ENCODE results near the gene MLLT6. TPM values are rescaled to one million over a fixed set of nuclear protein-coding genes. Genes with fewer than 3 reads are reported as not detected.

The MLLT6 gene
- polyA plus RNA-seq, 1 donor from 2014 or later = 7.9 TPM

DNA sequence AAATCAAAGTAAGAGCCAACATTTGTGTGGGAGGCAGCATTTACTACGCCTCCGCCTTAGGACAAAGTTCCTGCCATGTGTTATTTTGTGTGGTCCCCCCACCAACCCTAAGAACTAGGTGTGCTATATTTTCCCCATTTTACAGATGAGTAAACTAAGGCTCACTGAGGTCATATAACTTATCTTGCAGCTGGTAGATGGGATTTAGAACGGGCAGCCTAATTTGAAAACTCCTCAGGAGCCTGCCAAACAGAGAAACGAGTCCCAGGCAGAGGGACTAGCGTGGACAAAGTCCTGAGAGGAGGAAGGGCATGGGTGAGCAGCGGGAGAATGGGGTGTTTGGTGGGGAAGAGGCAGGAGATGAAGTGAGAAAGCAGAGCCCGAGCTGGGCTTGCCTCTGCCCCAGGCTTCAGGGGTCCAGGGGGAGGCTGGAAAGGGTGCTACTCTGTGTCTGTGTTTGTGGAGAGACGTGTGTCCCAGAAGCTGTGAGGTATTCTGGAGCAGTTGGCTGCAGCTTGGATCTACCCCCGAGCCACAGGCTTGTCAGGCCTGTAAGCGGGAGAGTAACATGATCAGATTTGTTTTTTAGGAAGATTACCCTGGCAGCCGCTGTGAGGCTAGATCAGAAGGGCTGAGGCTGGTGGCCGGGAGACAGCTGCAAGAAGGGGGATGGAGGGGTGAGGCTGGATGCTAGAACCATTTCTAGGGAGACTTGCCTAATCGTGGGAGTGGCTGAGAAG lies 5.0 kb downstream of the MLLT6 start:
- peak overlapping the region in 2 of 3 donors; percentile 32 to 70 for H3K27ac Mint-ChIP-seq
- peak overlapping the region in 1 of 4 donors; percentile 39 for H3K4me3 Mint-ChIP-seq
- H3K36me3 Mint-ChIP-seq = peaks cover 2% of the 10 kb centered on the region
- no peaks in the 10 kb centered on the region for H3K9me3 Mint-ChIP-seq
- H3K27me3 Mint-ChIP-seq = no peaks in the 10 kb centered on the region
- peaks cover 8 to 31% (median 21%) of the 10 kb centered on the region in 3 donors for H3K4me1 Mint-ChIP-seq

DNA sequence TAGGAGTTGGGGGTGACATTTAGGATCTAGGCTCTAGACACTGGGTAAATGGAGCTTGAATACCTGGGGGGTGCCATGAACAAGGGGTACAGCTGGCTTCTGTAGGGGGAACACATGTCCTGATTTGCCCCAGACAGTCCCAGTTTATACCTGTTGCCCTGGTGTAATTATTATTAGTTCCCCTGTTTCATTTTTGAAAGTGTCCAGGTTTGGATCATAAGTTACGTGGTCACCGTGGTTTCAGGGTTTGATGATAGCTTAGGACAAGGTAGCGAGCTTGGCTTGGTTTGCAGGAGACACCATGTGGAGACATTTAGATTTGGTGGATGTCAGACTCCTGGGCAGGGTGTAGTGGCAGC lies 5.5 kb downstream of the MLLT6 start:
- H3K4me3 Mint-ChIP-seq = peak overlapping the region in 1 of 4 donors; percentile 12
- H3K9me3 Mint-ChIP-seq = no peaks in the 10 kb centered on the region
- peaks cover 2% of the 10 kb centered on the region for H3K36me3 Mint-ChIP-seq
- no peaks in the 10 kb centered on the region for H3K27me3 Mint-ChIP-seq
- peak overlapping the region in 1 of 3 donors; percentile 70 for H3K27ac Mint-ChIP-seq
- H3K4me1 Mint-ChIP-seq = peaks cover 8 to 31% (median 23%) of the 10 kb centered on the region in 3 donors

DNA sequence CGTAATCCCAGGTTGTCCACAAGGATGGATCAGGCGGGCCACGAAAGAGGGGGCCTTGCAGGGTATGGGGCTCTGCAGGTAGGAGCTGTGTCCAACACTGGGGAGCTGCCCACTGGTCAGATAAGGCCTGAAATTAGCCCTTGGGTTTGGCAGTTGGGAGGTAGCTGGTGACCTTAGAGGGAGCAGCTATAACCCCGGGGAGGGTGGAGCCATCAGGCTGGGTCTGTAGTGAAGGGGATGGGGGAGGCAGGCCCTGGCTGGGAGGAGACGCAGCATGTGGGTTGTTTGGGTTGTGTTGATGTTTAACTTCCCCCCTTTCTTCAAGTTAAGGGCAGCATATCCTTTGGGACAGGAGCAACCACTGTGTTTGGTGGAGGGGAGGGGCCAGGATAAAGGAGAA lies 5.9 kb downstream of the MLLT6 start:
- no peaks in the 10 kb centered on the region for H3K27me3 Mint-ChIP-seq
- H3K4me1 Mint-ChIP-seq = peaks cover 8 to 32% (median 20%) of the 10 kb centered on the region in 3 donors
- no peak overlapping the region for H3K27ac Mint-ChIP-seq
- peak overlapping the region in 1 of 4 donors; percentile 19 for H3K4me3 Mint-ChIP-seq
- H3K36me3 Mint-ChIP-seq = peaks cover 2% of the 10 kb centered on the region
- no peaks in the 10 kb centered on the region for H3K9me3 Mint-ChIP-seq

DNA sequence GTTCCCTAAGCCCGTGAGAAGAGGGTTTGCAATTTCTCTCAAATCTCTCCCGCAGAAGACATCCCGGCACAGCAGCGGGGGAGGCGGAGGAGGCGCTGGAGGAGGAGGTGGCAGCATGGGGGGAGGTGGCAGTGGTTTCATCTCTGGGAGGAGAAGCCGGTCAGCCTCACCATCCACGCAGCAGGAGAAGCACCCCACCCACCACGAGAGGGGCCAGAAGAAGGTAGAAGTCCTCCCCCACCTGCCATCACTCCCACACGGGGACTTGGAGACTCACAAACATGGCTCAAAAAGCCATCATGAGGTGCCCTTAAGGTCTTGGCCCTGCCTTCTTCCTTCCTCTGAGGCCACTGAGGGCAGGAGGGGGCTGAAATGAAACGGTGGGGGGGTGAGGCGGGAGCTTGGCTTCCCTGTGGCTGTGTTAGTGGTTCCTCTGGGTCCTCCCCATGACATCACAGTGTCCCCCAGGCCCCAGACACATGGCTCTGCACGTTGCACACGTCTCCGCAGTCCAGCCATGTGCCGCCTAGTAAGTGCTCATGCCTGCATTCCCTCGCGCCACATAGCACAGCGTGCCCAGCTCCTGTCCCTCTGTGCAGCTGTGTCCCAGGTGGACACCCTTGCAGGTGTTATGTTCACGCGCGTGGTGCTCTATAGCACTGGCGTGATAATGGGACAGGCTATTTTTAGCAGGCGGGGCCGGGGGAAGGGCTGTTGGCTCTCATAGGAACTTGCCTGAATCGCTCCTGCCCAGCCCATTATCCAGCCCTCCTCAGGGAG lies 6.9 kb downstream of the MLLT6 start:
- H3K36me3 Mint-ChIP-seq = peaks cover 2% of the 10 kb centered on the region
- H3K27me3 Mint-ChIP-seq = no peaks in the 10 kb centered on the region
- peaks cover 2 to 27% (median 13%) of the 10 kb centered on the region in 3 donors for H3K4me1 Mint-ChIP-seq
- no peak overlapping the region for H3K4me3 Mint-ChIP-seq
- no peak overlapping the region for H3K27ac Mint-ChIP-seq
- H3K9me3 Mint-ChIP-seq = no peaks in the 10 kb centered on the region

DNA sequence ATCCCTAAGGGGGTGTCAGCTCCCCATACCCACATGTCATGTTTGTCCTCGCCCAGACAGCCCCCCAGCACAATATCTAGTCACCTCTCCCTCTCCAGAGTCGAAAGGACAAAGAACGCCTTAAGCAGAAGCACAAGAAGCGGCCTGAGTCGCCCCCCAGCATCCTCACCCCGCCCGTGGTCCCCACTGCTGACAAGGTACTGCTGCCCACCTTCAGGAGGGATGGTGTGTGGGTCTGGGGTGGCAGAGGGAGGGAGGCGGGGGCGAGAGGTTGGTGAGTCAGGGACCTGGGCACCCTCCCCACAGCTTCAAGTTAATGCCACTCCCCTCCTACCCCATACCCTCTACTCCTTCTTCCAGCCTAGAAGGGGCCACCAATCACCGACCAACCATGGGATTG lies 7.5 kb downstream of the MLLT6 start:
- Mint-ChIP-seq H3K36me3 (peaks cover 2% of the 10 kb centered on the region), H3K27ac (no peak overlapping the region), H3K4me1 (peaks cover 0 to 21% (median 12%) of the 10 kb centered on the region in 3 donors), H3K27me3 (no peaks in the 10 kb centered on the region), H3K9me3 (no peaks in the 10 kb centered on the region), H3K4me3 (no peak overlapping the region)

DNA sequence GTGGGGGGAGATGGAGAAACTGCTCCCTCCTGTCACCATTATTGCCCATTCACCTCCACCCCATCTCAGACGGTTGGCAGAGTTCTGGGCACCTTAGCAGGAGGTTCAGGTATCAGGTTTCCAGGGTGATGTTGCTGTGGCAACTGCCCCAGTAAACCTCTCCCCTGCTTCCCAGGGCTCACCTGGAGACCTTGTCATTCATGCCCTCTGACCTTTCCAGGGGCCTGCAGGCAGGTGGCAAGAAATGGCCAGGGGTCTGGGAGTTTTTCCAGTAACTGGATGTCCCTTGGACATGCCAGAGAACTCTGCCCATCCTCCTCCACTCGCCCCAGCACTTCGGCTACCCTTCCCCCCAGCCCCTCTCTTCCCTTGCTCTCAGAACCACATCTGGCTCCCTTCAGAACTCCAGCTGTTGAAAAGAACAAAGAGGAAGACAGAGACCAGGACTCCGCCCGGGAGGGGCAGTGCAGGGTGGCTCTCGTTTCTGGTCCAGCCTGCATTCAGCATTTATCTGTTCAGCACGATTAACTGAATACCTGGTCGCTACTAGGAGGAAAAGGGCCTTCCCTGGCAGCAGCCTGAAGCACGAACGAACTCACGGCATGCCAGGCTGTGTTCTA lies 8.5 kb downstream of the MLLT6 start:
- Mint-ChIP-seq H3K27me3 (no peaks in the 10 kb centered on the region), H3K27ac (peak overlapping the region in 1 of 3 donors; percentile 86), H3K4me3 (no peak overlapping the region), H3K4me1 (peaks cover 1 to 14% (median 8%) of the 10 kb centered on the region in 3 donors), H3K36me3 (peaks cover 2% of the 10 kb centered on the region), H3K9me3 (no peaks in the 10 kb centered on the region)

DNA sequence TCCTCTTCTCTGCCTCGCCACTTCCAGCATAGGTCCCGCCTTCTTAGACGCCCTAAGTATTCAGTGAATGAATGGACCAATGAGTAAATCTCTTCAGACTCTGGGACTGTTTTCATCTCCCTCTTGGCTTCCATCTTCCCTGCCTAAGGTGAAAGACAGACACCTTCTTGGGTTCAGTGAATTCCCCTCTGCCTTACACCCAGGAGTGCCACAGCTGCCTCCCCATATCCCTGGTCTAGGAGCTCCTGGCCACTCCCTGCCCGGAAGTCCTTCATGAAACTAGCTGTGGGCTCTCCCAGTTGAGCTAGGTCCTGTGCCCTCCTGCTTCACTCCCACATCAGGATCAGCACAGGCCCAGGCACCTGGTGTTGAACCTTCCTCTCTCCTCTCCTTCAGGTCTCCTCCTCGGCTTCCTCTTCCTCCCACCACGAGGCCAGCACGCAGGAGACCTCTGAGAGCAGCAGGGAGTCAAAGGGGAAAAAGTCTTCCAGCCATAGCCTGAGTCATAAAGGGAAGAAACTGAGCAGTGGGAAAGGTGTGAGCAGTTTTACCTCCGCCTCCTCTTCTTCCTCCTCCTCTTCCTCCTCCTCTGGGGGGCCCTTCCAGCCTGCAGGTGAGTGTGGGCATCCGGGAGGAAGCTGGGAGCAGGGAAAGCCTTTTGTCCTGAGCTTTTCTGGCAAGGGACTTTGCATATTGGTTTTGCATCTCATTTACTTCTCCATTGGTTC lies 10.3 kb downstream of the MLLT6 start:
- H3K36me3 Mint-ChIP-seq = peaks cover 2% of the 10 kb centered on the region
- no peak overlapping the region for H3K4me3 Mint-ChIP-seq
- H3K27me3 Mint-ChIP-seq = no peaks in the 10 kb centered on the region
- peaks cover 4 to 5% (median 5%) of the 10 kb centered on the region in 3 donors for H3K4me1 Mint-ChIP-seq
- peak overlapping the region in 2 of 3 donors; percentile 73 to 89 for H3K27ac Mint-ChIP-seq
- H3K9me3 Mint-ChIP-seq = no peaks in the 10 kb centered on the region

DNA sequence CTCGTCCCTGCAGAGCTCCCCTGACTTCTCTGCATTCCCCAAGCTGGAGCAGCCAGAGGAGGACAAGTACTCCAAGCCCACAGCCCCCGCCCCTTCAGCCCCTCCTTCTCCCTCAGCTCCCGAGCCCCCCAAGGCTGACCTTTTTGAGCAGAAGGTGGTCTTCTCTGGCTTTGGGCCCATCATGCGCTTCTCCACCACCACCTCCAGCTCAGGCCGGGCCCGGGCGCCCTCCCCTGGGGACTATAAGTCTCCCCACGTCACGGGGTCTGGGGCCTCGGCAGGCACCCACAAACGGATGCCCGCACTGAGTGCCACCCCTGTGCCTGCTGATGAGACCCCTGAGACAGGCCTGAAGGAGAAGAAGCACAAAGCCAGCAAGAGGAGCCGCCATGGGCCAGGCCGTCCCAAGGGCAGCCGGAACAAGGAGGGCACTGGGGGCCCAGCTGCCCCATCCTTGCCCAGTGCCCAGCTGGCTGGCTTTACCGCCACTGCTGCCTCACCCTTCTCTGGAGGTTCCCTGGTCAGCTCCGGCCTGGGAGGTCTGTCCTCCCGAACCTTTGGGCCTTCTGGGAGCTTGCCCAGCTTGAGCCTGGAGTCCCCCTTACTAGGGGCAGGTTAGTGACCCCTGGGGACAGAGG lies 11.4 kb downstream of the MLLT6 start:
- peaks cover 2% of the 10 kb centered on the region for H3K36me3 Mint-ChIP-seq
- no peak overlapping the region for H3K27ac Mint-ChIP-seq
- no peak overlapping the region for H3K4me3 Mint-ChIP-seq
- H3K4me1 Mint-ChIP-seq = peaks cover 5 to 14% (median 5%) of the 10 kb centered on the region in 3 donors
- H3K9me3 Mint-ChIP-seq = no peaks in the 10 kb centered on the region
- H3K27me3 Mint-ChIP-seq = no peaks in the 10 kb centered on the region

DNA sequence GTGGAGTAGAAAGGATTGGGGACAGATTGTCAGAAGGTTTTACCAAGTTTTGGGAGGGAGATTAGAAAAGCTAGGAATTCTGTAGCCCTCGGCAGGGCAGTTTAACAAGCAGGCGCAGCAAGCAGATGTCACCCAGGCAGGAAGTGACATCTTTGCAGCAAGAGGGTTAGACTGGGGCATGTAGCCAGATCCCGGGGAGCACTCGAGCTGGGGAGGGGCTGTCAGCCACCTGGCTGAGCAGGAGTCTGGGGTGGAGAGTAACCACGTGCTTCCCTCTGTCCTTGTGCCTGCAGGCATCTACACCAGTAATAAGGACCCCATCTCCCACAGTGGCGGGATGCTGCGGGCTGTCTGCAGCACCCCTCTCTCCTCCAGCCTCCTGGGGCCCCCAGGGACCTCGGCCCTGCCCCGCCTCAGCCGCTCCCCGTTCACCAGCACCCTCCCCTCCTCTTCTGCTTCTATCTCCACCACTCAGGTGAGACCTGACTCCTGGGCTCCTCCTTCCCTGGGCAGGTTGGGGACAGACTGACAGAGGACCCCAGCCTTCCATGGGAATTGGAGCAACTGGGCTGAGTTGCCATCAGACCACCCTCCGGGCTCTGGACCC lies 12.2 kb downstream of the MLLT6 start:
- H3K4me1 Mint-ChIP-seq = peaks cover 5 to 14% (median 5%) of the 10 kb centered on the region in 3 donors
- no peaks in the 10 kb centered on the region for H3K9me3 Mint-ChIP-seq
- no peak overlapping the region for H3K4me3 Mint-ChIP-seq
- no peaks in the 10 kb centered on the region for H3K27me3 Mint-ChIP-seq
- H3K36me3 Mint-ChIP-seq = peaks cover 2% of the 10 kb centered on the region
- no peak overlapping the region for H3K27ac Mint-ChIP-seq

DNA sequence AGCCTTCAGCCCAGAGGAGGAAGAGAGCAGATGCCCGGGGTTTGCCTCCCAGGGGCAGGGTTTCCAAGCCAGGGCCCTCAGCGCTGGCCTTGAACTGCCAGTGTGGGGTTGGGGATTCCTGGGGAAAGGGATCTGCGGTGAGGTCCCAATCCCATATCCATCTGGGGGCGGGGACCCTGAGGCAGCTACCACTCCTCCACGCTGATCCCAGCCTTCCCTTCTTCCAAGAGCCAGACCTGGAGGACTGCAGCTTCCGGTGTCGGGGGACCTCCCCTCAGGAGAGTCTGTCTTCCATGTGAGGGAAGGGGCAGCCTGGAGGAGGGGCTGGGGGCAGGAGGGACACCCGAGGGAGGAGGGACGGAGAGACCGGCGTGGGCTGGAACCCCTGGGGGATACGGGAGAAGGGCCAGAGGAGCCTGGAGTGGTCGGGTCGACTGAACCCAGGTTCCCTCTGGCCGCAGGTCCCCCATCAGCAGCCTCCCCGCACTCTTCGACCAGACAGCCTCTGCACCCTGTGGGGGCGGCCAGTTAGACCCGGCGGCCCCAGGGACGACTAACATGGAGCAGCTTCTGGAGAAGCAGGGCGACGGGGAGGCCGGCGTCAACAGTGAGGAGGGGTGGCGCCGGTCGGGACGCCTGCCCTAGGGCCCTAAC lies 14.3 kb downstream of the MLLT6 start:
- H3K4me1 Mint-ChIP-seq = peaks cover 5 to 14% (median 9%) of the 10 kb centered on the region in 3 donors
- no peaks in the 10 kb centered on the region for H3K27me3 Mint-ChIP-seq
- peak overlapping the region in 1 of 3 donors; percentile 56 for H3K27ac Mint-ChIP-seq
- peaks cover 4% of the 10 kb centered on the region for H3K36me3 Mint-ChIP-seq
- no peak overlapping the region for H3K4me3 Mint-ChIP-seq
- H3K9me3 Mint-ChIP-seq = no peaks in the 10 kb centered on the region

DNA sequence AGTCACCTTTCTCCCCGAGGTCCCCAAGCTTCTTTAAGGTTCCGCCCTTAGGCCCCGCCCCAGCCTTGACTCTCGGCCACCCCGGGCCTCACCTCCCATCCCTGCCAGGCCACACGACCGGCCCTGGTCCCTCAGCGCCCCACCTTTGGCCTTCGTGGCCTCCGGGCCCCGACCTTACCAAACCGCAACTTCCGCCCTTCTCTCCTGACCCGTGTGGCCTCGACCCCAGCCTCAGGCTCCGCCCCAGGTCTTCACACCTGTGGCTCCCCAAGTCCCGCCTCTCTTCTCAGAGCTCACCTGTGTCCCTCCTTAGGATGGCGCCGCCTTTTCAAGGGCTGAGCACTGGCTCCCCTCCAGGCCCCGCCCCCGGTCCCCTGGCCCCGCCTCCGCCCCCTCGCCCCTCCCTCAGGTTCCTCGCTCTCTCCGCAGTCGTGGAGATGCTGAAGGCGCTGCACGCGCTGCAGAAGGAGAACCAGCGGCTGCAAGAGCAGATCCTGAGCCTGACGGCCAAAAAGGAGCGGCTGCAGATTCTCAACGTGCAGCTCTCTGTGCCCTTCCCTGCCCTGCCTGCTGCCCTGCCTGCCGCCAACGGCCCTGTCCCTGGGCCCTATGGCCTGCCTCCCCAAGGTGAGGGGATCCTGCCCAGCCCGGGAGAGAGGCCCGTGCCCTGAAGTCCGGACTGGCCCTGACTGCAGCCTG lies 15.0 kb downstream of the MLLT6 start:
- H3K27me3 Mint-ChIP-seq = no peaks in the 10 kb centered on the region
- H3K4me3 Mint-ChIP-seq = no peak overlapping the region
- peaks cover 2% of the 10 kb centered on the region for H3K36me3 Mint-ChIP-seq
- peaks cover 3 to 14% (median 4%) of the 10 kb centered on the region in 3 donors for H3K4me1 Mint-ChIP-seq
- no peak overlapping the region for H3K27ac Mint-ChIP-seq
- no peaks in the 10 kb centered on the region for H3K9me3 Mint-ChIP-seq

DNA sequence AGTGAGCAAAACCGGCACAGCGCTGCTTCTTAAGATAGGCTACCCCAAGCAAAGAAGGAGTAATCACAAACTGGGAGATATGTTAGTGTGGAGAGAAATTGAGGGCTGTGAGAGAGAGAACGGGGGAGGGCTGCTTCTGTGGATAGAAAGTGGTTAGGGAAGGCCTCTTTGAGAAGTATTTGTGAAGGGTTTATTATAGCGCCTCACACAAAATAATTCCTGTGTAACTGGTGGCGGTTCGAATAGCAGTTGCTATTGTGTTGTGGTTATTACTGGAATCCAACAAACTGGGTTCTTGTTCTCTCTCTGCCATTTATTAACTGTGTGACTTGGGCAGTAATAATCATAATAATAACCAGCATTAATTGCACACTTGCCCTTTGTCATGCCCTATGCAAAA lies 15.9 kb downstream of the MLLT6 start:
- peak overlapping the region in 1 of 3 donors; percentile 79 for H3K27ac Mint-ChIP-seq
- H3K36me3 Mint-ChIP-seq = peaks cover 2% of the 10 kb centered on the region
- no peaks in the 10 kb centered on the region for H3K27me3 Mint-ChIP-seq
- no peaks in the 10 kb centered on the region for H3K9me3 Mint-ChIP-seq
- H3K4me1 Mint-ChIP-seq = peaks cover 3 to 14% (median 8%) of the 10 kb centered on the region in 3 donors
- peak overlapping the region in 1 of 4 donors; percentile 15 for H3K4me3 Mint-ChIP-seq

DNA sequence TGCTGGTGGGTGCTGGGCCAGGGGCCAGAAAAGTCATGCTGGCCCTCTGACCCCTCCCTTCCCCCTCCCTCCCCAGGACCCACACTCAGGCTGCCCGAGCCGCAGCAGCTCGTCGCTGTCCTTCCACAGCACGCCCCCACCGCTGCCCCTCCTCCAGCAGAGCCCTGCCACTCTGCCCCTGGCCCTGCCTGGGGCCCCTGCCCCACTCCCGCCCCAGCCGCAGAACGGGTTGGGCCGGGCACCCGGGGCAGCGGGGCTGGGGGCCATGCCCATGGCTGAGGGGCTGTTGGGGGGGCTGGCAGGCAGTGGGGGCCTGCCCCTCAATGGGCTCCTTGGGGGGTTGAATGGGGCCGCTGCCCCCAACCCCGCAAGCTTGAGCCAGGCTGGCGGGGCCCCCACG lies 16.7 kb downstream of the MLLT6 start:
- no peak overlapping the region for H3K27ac Mint-ChIP-seq
- H3K4me1 Mint-ChIP-seq = peaks cover 5 to 14% (median 8%) of the 10 kb centered on the region in 3 donors
- no peak overlapping the region for H3K4me3 Mint-ChIP-seq
- H3K27me3 Mint-ChIP-seq = no peaks in the 10 kb centered on the region
- H3K9me3 Mint-ChIP-seq = no peaks in the 10 kb centered on the region
- H3K36me3 Mint-ChIP-seq = peaks cover 2% of the 10 kb centered on the region

Data from IgD-negative memory B cell (primary cell).